HG03520 (cell line): Measurements from ENCODE around the gene CPNE1.
A peak's percentile ranks its signal among the peaks of the same experiment; 100 is the strongest.
"Not testable (repeated sequence)": the region's sequence is repeated elsewhere in the genome, so short reads cannot be mapped to it uniquely, and the experiment has no call there.

Experiments
- ATAC-seq: cut with Tn5 transposase; IDR thresholded peaks from one replicate; pipeline ENCODE4 v1.9.1; 2021; ENCODE audit warnings: mild to moderate bottlenecking, moderate library complexity; ENCODE audit not compliant: unreplicated experiment

Gene CPNE1

GRCh38 chr20:35698298-35699126 lies 33.8 kb upstream of the CPNE1 start:
- peak; percentile 14 for ATAC-seq

GRCh38 chr20:35697696-35698297 lies 33.1 kb upstream of the CPNE1 start:
- ATAC-seq = no peak

GRCh38 chr20:35695978-35696377 lies 31.3 kb upstream of the CPNE1 start:
- ATAC-seq = no peak

GRCh38 chr20:35695245-35695749 lies 30.6 kb upstream of the CPNE1 start:
- no peak for ATAC-seq

GRCh38 chr20:35690265-35690664 lies 25.6 kb upstream of the CPNE1 start:
- no peak for ATAC-seq

GRCh38 chr20:35686872-35687271 lies 22.2 kb upstream of the CPNE1 start:
- not testable (repeated sequence) for ATAC-seq

- ATAC-seq = not testable (repeated sequence)
Measured at GRCh38 chr20:35685368-35685767, 20.7 kb upstream of the CPNE1 start.

- ATAC-seq = no peak
Measured at GRCh38 chr20:35681960-35682359, 17.3 kb upstream of the CPNE1 start.

- ATAC-seq = no peak
Measured at GRCh38 chr20:35680452-35681183, 15.9 kb upstream of the CPNE1 start.

GRCh38 chr20:35674921-35675320 lies 10.2 kb upstream of the CPNE1 start:
- no peak for ATAC-seq

GRCh38 chr20:35673884-35674283 lies 9.2 kb upstream of the CPNE1 start:
- ATAC-seq = no peak

- ATAC-seq = no peak
Measured at GRCh38 chr20:35669681-35670080, 5.0 kb upstream of the CPNE1 start.

GRCh38 chr20:35669221-35669620 lies 4.5 kb upstream of the CPNE1 start:
- ATAC-seq = no peak

GRCh38 chr20:35665949-35666288 lies 1.2 kb upstream of the CPNE1 start:
- no peak for ATAC-seq

GRCh38 chr20:35663516-35664465 lies 909 bp downstream of the CPNE1 start:
- peak; percentile 16 for ATAC-seq

GRCh38 chr20:35662551-35662950 lies 2.1 kb downstream of the CPNE1 start:
- ATAC-seq = no peak

GRCh38 chr20:35661908-35662307 lies 2.8 kb downstream of the CPNE1 start:
- no peak for ATAC-seq

GRCh38 chr20:35661053-35661452 lies 3.6 kb downstream of the CPNE1 start:
- ATAC-seq = no peak

- ATAC-seq = no peak
Measured at GRCh38 chr20:35660122-35660937, 4.4 kb downstream of the CPNE1 start.

- no peak for ATAC-seq
Measured at GRCh38 chr20:35657271-35657670, 7.4 kb downstream of the CPNE1 start.
